Measurements from ENCODE around the gene CCDC91. TPM values are rescaled to one million over a fixed set of nuclear protein-coding genes. Genes with fewer than 3 reads are reported as not detected.

Gene CCDC91
- total RNA-seq, 4 donors from 2014 or later, result 19.0 to 38.1 (median 23.1) TPM

DNA sequence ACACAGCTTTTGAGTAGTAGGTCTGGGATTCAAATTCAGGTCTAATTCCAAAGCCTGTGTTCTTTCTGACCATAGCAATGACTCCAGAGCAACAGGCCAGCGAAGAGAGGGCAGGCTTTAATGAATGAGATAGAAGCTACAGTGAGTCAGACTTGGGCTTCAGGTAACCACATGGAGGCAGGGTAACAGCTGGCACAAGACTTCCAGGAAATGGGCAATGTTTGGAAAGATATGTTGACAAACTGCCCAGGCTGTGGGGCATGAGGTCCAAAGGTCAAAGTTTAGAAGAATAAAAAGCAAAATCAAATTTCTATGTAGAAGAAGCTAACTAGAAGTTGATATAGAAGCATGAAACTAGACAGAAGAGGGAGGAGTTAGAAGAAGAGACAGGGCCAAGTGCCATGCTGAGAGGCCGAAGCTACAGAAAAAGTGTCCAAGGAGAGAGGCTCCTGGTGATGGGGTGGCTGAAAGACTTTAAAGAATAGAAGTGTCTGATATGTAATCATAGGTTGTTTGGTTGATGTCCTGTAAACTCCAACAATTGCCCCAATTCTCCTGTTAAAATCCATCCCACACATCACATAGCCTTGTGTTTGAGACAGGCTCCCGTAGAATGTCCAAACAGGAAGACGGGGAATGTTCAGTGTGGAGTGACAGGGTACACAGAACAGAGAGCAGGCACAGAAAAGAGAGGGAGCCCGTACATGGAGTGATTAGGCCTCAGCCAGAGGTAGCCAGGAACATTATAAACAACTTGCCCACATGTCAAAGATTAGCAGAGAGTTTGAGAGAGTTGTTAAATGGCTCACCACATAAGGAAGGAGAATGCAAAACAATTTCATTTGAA lies 384.7 kb downstream of the CCDC91 start:
- Histone ChIP-seq H3K27me3 (no peaks in the 10 kb centered on the region), H3K36me3 (no peaks in the 10 kb centered on the region), H3K4me1 (no peaks in the 10 kb centered on the region), H3K4me3 (no peak overlapping the region), H3K9me3 (no peaks in the 10 kb centered on the region), H3K27ac (no peak overlapping the region)
- TF ChIP-seq POLR2A (IDR thresholded peaks at IDR 0.05), result no peak
- no peak for TF ChIP-seq POLR2AphosphoS5 (IDR thresholded peaks at IDR 0.05)
- TF ChIP-seq EP300 (IDR thresholded peaks at IDR 0.05), result no peak
- TF ChIP-seq, protein P1, sequence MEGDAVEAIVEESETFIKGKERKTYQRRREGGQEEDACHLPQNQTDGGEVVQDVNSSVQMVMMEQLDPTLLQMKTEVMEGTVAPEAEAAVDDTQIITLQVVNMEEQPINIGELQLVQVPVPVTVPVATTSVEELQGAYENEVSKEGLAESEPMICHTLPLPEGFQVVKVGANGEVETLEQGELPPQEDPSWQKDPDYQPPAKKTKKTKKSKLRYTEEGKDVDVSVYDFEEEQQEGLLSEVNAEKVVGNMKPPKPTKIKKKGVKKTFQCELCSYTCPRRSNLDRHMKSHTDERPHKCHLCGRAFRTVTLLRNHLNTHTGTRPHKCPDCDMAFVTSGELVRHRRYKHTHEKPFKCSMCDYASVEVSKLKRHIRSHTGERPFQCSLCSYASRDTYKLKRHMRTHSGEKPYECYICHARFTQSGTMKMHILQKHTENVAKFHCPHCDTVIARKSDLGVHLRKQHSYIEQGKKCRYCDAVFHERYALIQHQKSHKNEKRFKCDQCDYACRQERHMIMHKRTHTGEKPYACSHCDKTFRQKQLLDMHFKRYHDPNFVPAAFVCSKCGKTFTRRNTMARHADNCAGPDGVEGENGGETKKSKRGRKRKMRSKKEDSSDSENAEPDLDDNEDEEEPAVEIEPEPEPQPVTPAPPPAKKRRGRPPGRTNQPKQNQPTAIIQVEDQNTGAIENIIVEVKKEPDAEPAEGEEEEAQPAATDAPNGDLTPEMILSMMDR (IDR thresholded peaks at IDR 0.05), result no peak
- 94% methylated on average over 5 of the region's 5 CpGs for WGBS
- DNase-seq (ENCODE audit: low spot score in 2 of 2), result no peak

GRCh38 chr12:28575593-28576205 lies 385.4 kb downstream of the CCDC91 start:
- no peaks in the 10 kb centered on the region for H3K9me3 ChIP-seq
- H3K36me3 ChIP-seq, result no peaks in the 10 kb centered on the region
- no peaks in the 10 kb centered on the region for H3K27me3 ChIP-seq
- H3K27ac ChIP-seq, result no peak overlapping the region
- TF ChIP-seq EP300 (IDR thresholded peaks at IDR 0.05) (no peak), POLR2A (IDR thresholded peaks at IDR 0.05) (no peak), POLR2AphosphoS5 (IDR thresholded peaks at IDR 0.05) (no peak)
- TF ChIP-seq, protein P1 (IDR thresholded peaks at IDR 0.05), result no peak
- H3K4me3 ChIP-seq, result no peak overlapping the region
- no peak for DNase-seq (ENCODE audit: low spot score in 2 of 2)
- WGBS, result 88% methylated on average over 3 of the region's 3 CpGs
- H3K4me1 ChIP-seq, result no peaks in the 10 kb centered on the region

GRCh38 chr12:28578361-28578760 lies 388.1 kb downstream of the CCDC91 start:
- Histone ChIP-seq H3K4me1 (no peaks in the 10 kb centered on the region), H3K27me3 (no peaks in the 10 kb centered on the region), H3K27ac (no peak overlapping the region), H3K9me3 (no peaks in the 10 kb centered on the region), H3K36me3 (no peaks in the 10 kb centered on the region), H3K4me3 (no peak overlapping the region)
- 66% methylated on average over 3 of the region's 3 CpGs for WGBS
- DNase-seq (ENCODE audit: low spot score in 2 of 2), result peak in 1 of 2 donors; percentile 67
- TF ChIP-seq EP300 (IDR thresholded peaks at IDR 0.05), result no peak
- TF ChIP-seq, protein P1 (IDR thresholded peaks at IDR 0.05), result no peak
- TF ChIP-seq POLR2A (IDR thresholded peaks at IDR 0.05), result no peak
- TF ChIP-seq POLR2AphosphoS5 (IDR thresholded peaks at IDR 0.05), result no peak

DNA sequence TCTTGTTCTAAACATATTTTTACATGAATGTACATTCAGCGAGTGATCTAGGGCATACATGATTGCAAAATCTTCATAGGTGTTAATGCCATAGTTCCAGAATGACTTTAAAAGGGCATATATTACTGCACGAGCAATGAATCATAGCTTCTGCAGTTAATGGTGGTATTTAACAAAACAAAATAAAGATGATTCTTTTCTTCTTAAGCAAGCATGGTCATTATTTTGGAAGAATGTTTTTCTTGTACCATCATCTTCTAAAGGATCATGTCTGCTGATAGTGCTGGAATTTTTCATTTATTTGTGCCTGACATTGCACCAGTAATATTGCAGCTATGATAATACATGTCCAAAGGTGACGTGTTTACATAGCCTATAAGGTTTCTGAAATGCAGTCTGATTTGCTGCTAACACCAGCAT lies 388.6 kb downstream of the CCDC91 start:
- WGBS, result 86% methylated on average over 3 of the region's 3 CpGs
- no peak for TF ChIP-seq EP300 (IDR thresholded peaks at IDR 0.05)
- TF ChIP-seq, protein P1 (IDR thresholded peaks at IDR 0.05), result no peak
- TF ChIP-seq POLR2A (IDR thresholded peaks at IDR 0.05), result no peak
- TF ChIP-seq POLR2AphosphoS5 (IDR thresholded peaks at IDR 0.05), result no peak
- no peak for DNase-seq (ENCODE audit: low spot score in 2 of 2)

DNA sequence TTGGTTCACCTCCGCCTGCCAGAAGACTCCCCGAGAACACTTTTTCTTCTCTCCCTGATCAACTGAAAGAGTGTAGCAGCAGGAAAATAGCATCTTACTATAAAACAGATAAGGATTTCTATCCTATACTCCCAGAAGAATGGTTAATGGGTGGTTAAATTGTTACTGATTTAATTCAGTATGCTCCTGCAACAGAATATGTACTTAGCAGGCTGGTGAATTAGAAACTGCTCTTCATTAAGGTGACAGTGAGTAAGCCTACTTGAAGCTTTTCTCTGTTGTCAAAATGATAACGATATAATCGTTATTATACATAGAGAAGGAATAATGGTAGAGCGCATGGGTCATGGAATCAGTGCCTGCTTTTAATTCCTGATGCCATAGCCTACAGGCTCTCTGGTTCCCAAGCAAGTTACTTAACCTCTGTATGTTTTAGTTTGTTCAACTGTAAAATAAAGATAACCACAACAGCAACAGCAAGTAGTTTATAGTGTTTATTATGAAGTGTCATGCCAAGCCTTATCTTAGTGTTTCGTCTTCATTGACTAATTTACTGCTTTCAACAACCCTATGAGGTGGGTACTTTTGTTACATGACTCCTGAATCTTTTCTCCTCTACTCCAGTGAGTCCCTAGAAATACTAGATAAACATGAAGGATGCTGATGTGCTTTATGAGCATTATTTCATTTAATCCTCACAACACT lies 392.6 kb downstream of the CCDC91 start:
- no peaks in the 10 kb centered on the region for H3K9me3 ChIP-seq
- no peak for TF ChIP-seq EP300 (IDR thresholded peaks at IDR 0.05)
- no peak for TF ChIP-seq POLR2A (IDR thresholded peaks at IDR 0.05)
- no peak for DNase-seq (ENCODE audit: low spot score in 2 of 2)
- H3K36me3 ChIP-seq, result no peaks in the 10 kb centered on the region
- no peaks in the 10 kb centered on the region for H3K27me3 ChIP-seq
- 94% methylated on average over 6 of the region's 6 CpGs for WGBS
- no peak overlapping the region for H3K4me3 ChIP-seq
- H3K4me1 ChIP-seq, result no peaks in the 10 kb centered on the region
- H3K27ac ChIP-seq, result no peak overlapping the region

More for the DNA sequence above, 388.6 kb downstream of the CCDC91 start:
- H3K9me3 ChIP-seq, result no peaks in the 10 kb centered on the region
- H3K27ac ChIP-seq, result no peak overlapping the region
- no peaks in the 10 kb centered on the region for H3K4me1 ChIP-seq
- no peak overlapping the region for H3K4me3 ChIP-seq
- H3K36me3 ChIP-seq, result no peaks in the 10 kb centered on the region
- H3K27me3 ChIP-seq, result no peaks in the 10 kb centered on the region

Measured in suprapubic skin (tissue), 4 donors.